Limb (tissue), 2 donors: ENCODE measurements around the gene TRAPPC2B.

Experiments
- DNase-seq, 2 donors: peaks; one replicate each; pipeline ENCODE4 v3.0.0-alpha.2; 2016; ENCODE audit errors: extremely low spot score in 2 of 2

The TRAPPC2B gene

DNA sequence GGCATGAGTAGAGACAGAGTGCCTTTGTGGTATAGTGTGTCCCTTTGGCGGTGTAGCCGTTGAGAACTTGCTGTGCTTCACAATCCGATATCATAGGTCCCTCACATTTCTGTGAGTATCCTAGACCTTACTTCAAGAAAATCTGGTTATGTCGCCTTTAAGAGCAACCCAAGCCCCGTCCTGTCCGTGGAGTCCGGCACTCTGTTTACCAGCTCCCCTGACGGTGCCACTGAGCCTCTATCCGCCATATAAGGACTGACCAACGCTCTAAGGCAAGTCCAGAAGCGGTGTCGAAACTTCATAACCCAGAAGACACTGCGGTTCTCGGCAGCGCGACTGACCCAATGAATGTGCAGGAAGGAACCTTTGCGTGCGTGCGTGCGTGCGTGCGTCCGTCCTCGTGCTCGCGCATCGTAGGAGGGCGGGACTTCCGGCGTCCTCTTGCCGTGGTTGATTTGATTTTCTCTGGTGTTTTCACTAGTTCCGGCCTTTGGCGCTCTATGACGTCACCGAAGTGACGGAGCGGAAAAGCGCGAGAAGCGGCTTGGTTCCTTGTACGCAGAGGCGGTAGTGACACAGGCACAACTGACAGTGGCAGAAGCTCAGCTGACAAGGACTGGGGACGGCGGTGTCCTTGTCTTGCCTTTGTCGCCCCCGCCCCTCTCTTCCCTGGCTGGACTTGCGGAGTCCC lies at the start of gene TRAPPC2B, which contains the start of gene ZNF547:
TRAPPC2B (plus strand) TSS at position 555 of the 691 bp plus-strand sequence. CDS start 1,283 bp downstream, outside the sequence.
ZNF547 (plus strand) TSS at position 555 of the 691 bp plus-strand sequence. CDS start 5,005 bp downstream, outside the sequence.
- DNase-seq: peak; percentile 96 to 100

DNA sequence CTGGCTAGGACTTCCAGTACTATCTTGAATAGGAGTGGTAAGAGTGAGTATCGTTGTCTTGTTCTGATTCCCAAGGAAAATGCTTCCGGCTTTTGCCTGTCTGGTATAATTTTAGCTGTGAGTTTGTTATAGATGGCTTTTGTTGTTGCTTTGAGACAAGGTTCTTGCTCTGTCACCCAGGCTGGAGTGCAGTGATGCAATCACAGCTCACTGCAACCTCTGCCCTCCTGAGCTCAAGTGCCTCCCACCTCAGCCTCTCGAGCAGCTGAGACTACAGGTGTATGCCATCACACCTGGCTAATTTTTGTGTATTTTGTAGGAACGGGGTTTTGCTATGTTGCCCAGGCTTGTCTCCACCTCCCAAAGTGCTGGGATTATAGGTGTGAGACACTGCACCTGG lies 49.2 kb upstream of the TRAPPC2B start:
- no peak for DNase-seq

DNA sequence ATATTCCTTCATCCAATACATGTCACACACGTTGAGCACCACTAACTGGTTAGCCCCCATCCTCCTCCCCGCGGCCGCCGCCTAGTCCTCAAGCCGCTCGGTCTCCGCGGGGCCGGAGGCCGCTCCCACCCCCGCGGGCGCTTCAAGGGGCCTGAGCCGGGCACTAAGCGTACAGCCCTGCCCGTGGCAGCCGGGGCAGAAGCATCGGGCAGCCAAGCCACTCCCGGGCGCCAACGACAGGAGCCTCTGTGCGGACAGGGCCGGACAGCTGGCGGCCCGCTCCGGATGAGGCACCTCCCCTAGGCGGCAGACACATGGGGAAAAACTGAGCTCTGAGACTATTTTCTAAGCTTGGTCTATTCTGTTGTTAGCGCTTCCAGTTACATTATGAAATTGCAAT lies 45.8 kb upstream of the TRAPPC2B start:
- no peak for DNase-seq

DNA sequence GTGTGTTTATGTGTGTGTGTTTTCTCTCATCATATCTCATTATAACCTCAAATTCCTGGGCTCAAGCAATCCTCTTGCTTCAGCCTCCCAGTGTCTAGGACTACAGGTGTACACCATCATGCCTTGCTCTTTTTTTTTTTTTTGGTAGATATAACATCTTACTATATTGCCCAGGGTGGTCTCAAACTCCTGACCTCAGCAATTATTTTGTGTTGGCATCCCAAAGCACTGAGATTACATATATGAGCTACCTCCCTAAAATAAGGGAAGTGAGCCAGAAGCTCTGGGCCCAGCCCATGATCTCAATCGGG lies 43.5 kb upstream of the TRAPPC2B start:
- DNase-seq: no peak

DNA sequence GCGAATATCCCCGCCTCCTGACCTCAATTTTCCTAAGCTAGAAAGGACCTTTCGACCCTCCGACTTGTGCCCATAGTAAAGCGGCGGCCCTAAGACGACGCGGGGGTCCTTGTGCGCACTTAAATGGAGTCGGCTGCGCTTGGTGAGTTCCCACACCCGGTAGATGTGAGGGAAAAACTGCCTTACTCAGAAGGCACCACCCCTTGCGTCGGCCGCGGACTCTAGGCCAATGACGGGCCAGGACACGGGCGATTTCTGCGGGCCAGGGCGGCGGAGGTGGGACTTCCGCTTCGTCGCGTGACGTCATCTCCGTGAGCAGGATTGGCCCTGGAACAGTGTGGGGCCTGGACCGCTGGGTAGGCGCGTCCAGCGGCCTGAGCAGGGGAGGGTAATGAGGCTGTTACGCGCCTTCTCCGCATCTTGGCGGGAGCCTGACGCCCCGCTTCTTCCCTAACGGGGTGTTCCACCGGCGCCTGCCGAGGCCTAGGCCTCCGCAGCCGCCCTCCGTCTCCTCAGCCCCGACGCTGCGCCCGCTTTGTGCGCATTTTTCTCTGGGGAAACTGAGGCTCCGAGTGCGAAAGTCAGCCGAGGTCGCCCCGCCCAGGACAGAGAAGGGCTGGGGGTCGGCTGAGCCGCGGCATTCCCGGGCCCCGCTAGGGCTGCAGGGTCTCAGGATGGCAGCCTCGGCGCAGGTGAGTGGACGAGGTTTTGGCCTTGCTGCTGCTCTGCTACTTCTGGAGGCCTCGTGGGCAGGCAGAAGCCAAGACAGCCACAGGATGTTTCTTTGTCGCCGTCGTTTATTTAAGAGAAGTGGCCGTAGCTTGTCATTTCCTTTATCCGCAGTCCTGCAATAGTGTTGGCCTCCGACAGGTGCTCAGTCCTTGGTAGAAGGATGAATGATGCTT lies 42.9 kb upstream of the TRAPPC2B start, which contains the start of gene ZNF543:
ZNF543 (plus strand) TSS at position 293 of the 905 bp plus-strand sequence; CDS start at position 675, 382 bp downstream.
- DNase-seq: peak; percentile 95 to 96

DNA sequence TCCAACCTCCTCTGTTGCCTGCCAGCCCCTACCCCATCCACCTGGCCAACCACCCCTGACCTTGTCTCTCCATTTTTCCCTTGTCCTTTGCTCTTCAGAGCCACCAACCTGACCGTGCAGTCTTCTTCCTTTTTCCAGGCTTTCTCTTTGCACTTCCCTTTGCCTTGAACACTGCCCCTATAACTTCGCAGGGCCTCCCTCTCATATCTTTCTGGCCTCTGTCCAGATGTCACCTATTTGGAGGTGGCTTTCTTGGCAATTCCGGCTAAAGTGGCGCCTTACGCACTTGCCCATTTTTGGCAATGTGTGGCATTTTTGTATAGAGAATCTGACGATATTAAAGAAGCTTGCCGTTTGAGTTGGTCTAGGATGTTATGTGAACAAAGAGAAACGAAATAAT lies 42.2 kb upstream of the TRAPPC2B start:
- no peak for DNase-seq

DNA sequence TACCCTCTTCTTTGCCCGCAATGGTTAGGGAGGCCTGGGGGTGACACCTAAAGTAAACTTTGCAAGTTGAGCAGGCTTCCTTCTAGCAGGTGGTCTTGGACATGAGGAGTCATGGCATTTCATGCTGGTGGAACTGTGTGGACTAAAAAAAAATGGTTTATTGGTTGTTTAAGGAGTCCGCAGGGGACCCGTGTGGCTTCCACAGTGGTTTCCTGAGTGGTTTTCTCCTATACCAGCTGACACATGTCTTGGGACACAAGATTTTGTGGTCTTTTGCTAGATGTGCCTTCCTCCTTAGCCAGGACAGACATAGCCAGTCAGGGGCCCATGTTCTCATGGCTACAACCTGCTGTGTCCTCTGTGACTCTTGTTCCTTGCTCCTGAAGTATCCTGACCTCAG lies 41.6 kb upstream of the TRAPPC2B start:
- DNase-seq: no peak

DNA sequence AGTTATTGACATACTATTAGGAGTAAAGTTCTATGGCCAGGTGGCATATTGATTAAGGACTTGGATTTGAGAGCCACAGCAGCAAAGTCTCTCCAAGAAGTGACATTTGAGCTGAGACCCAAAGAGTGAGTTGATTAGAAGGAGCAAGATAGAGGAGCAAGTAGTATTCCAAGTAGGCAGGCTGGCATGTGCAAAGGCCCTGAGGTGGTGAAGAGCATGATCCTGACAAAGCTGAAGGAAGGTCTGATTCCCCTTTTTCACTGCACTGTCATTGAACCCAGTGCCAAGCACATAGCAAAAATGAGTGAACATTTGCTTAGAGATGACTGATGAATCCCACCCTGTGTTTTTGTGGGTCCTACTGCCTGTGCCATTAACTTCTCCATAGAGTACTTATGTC lies 38.4 kb upstream of the TRAPPC2B start:
- DNase-seq: no peak

DNA sequence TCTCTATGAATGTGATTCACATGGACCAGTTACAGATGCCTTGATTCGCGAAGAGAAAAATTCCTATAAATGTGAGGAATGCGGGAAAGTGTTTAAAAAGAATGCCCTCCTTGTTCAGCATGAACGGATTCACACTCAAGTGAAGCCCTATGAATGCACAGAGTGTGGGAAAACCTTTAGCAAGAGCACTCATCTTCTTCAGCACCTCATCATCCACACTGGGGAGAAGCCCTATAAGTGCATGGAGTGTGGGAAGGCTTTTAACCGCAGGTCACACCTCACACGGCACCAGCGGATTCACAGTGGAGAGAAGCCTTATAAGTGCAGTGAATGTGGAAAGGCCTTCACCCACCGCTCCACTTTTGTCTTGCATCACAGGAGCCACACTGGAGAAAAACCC lies 35.4 kb upstream of the TRAPPC2B start:
- DNase-seq: no peak

DNA sequence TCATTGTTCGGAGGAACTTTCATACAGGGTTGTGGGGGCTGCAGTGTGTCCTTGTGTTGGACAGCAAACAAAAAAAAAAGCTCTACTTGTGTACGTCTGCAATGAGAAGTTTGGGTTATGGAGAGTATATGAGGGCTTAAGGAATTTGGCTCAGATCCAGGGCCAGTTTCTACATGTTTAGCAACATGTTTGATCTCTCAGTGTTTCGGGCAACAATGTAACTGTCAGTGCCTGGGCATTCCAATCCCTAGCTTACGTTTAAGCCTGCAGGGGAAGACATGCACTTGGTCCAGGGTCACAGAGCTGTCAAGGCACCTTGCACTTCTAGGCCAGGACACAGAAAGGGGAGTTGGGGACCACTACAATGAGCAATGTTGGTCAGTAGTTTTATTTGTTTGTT lies 29.2 kb upstream of the TRAPPC2B start:
- DNase-seq: no peak

DNA sequence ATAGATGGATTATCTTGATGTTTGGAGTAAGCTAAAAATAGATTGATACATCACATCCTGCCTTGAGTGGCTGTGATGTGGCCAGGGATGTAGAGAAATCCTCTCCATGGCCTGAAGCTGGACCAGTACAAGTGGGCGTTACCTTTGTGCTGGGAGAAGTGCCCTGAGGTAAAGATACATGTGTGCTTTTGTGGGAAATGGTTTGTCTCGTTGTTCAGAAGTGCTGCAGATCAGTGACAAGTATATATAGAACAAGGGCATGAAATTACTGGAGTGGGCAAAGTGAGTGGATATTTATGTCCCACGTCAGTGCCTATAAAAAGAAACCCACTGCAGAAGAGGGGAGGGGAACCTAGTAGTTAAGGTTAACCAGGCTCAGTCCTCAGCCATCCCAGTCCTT lies 24.5 kb upstream of the TRAPPC2B start:
- no peak for DNase-seq

DNA sequence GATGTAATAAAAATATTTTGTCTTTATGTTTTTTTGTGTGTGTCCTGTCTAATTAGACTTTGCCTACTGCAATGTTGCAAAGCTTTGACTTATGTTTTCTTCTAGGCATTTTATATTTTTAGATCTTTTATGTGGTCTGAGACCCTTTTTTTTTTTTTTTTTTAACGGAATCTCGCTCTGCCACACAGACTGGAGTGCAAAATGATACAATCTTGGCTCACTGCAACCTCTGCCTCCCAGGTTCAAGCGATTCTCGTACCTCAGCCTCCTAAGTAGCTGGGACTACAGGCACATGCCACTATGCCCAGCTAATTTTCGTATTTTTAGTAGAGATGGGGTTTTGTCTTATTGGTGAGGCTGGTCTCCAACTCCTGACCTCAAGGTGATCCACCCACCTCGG lies 20.8 kb upstream of the TRAPPC2B start:
- DNase-seq: no peak

DNA sequence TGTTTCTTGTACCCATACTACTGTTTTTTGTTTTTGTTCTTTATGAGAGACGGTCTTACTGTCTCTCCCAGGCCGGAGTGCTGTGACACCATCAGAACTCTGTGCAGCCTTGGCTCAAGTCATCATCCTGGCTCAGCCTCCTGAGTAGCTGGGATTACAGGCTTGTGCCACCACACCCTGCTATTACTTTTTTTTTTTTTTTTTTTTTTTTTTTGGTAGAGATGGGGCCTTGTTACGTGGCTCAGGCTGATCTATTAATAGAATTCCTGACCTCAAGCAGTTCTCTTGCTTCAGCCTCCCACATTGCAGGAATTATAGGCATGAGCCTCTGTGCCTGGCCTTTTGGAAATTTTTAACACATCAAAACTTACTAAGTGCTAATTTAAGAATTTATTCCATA lies 15.2 kb upstream of the TRAPPC2B start:
- DNase-seq: no peak

DNA sequence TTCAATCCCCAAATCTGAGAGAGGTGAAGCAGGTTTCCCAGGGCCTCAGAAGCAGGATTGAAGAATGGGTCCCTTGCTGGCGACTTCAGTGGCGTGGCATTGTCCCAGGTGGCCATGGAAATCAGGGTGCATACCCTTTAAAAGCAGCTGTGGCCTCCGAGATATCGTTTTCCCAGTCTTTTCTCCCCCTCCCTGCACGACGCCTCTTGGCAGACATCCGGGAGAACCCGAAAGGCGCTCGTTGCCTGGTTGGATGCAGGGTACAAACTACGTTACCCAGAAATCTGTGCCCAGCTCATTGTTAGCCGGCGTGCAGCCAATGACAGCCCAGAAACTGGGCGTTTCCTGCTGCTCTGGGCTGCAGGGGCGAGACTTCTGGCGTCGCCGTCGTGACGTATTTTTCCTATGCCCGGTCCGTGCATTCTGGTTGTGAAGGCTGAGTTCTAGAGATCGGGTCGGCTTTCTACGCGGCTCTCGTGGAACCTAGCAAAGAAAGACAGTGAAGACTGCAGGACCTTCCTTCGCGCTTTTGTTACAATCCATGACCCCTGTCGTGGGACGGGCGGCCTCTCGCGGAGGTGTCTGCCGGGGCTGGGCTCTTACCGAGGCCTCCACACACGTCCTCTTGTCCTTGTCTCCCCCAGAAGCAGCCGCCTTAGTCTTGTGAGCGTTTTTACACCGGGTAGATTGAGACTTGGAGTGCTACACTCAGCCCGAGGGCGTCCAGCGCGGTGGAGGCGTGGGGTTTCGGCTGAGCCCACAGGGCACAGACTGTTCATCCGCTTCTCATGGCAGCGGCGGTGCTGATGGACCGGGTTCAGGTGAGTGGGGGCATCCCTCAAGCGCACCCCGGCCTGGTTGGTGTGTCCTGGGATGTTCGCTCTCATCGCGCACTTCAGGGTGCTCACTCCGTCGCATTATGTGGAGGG lies 12.2 kb upstream of the TRAPPC2B start, which contains the start of gene ZNF304:
ZNF304 (plus strand) TSS at position 395 of the 929 bp plus-strand sequence; CDS start at position 789, 394 bp downstream.
- peak; percentile 94 to 96 for DNase-seq

DNA sequence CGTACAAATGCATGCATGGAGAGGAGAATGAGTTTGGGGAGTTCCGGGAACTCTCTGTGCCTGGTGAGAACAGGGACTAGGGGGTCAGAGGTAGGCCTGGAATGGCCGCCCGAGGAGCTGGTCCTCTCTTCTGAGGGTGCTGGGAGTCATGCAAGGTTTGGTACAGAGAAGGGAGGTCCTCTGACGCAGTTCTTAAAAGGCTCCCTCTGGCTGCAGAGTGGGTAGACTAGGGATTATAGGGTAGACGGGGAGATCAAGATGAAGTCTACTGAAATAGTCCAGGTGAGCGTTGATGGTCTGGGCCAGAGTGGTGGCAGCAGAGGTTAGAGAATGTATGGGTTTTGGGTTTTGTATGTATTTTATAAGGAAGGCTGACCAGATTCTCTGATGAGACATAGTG lies 11.5 kb upstream of the TRAPPC2B start:
- no peak for DNase-seq

DNA sequence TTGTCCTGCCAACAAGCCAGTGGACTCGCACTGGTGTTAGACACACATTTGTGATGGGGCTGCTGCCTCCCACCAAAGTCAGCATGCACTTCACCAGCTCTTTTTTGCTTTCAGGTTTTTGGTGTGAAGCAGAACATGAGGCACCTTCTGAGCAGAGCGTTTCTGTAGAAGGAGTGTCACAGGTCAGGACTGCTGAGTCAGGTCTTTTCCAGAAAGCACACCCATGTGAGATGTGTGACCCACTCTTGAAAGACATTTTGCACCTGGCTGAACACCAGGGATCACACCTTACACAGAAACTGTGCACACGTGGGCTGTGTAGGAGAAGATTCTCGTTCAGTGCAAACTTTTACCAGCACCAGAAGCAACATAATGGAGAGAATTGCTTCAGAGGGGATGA lies 7.4 kb upstream of the TRAPPC2B start:
- no peak for DNase-seq

DNA sequence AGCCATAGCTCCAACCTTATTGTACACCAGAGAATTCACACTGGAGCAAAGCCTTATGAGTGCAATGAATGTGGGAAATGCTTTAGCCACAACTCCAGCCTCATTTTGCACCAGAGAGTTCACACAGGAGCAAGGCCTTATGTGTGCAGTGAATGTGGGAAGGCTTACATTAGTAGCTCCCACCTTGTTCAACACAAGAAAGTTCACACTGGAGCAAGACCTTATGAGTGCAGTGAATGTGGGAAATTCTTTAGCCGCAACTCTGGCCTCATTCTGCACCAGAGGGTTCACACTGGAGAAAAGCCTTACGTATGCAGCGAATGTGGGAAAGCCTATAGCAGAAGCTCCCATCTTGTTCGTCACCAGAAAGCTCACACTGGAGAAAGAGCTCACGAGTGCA lies 5.9 kb upstream of the TRAPPC2B start:
- DNase-seq: no peak

DNA sequence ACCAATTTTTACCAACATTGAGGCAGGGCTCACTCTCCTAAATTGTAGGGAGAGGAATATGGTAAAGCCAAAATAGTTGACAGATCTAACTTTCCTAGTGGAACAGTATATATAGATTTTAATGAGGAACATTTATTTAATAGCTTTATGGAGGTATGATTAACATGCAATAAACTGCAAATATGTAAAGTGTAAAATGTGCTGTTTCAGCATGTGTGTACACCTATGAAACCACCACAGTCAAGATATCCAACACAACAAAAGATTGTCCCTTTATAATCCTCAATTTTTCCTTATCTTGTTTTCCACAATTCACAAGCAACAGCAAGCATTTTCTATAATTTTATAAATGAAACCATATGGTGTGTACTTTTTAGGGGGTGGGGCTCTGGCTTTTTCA lies 4.1 kb upstream of the TRAPPC2B start:
- DNase-seq: no peak

DNA sequence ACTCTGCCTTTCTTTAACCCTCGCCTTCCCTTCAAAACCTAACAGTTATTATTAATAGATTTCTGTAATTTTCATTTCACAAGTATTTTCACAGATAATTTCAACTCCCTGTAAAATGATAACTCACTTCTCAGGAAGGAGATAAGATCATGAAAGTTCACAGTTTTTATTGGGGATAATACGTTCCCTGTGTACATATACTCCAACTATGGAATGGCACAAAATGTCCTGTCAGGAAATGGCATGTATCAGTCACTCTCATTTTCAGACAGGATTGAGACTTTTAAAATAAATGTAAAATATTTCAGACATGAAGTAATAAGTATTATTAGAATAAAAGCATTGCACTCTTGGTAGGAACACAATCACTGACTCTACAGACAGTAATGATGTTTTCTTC lies 932 bp upstream of the TRAPPC2B start:
- no peak for DNase-seq

DNA sequence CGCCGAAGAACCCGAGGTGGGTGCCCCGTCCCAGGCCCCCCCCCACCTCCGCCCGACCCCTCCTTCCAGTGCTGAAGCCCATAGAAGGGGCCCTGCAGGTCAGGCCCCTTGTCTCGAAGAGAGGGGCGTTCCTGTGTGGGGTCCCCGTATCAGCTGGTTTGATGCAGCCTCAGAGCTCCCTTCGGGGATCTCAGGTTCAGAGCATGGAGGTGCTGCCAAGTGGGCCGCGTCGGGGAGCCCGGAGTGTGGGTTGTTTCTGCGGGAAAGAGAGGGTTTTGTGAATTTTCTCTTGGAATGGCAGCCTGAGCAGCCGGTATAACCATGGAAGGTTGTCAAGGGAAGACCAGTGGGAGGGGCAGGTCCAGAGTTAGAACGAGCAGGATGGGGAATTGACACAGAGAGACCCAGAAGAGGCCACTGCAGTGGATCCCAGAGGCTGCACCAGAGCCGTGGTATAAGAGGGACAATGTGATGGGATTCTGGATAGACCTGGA lies 384 bp downstream of the TRAPPC2B start:
- DNase-seq: peak in 1 of 2 donors; percentile 12

DNA sequence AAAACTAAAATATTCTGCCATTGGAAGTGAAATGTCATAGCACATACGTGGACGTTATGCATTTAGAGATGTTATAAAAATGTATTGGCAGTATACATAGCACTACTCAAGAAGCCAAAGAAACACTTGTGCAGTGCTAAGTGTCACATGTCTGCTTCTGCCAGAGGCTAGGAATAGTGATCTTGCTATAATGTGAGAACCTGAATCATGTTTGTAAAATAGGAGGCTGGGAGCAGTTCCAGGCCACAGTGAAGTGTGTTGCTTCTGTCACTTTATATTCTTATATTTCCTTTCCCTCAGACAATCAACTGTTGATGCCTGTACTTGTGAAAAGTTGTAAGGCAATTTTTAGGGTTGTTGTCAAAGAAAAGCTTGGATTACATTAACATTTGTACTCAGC lies 3.4 kb downstream of the TRAPPC2B start:
- no peak for DNase-seq
